HG03108 (cell line): Measurements from ENCODE around the gene TMEM178B.
"Not testable (repeated sequence)": the region's sequence is repeated elsewhere in the genome, so short reads cannot be mapped to it uniquely, and the experiment has no call there.

ENCODE experiments used
- ATAC-seq: cut with Tn5 transposase; IDR thresholded peaks from one replicate; pipeline ENCODE4 v1.9.1; 2021; ENCODE audit warnings: moderate library complexity; ENCODE audit not compliant: unreplicated experiment

TMEM178B gene

GRCh38 chr7:141178486-141179135 lies 104.7 kb downstream of the TMEM178B start:
- ATAC-seq = no peak

- ATAC-seq = no peak
Measured at GRCh38 chr7:141181812-141182211, 107.9 kb downstream of the TMEM178B start.

GRCh38 chr7:141184532-141185190 lies 110.8 kb downstream of the TMEM178B start:
- no peak for ATAC-seq

- ATAC-seq = no peak
Measured at GRCh38 chr7:141185369-141185967, 111.6 kb downstream of the TMEM178B start.

GRCh38 chr7:141189231-141189630 lies 115.4 kb downstream of the TMEM178B start:
- no peak for ATAC-seq

GRCh38 chr7:141190495-141190894 lies 116.6 kb downstream of the TMEM178B start:
- ATAC-seq = no peak

GRCh38 chr7:141191277-141191676 lies 117.4 kb downstream of the TMEM178B start:
- ATAC-seq = no peak

GRCh38 chr7:141193066-141193465 lies 119.2 kb downstream of the TMEM178B start:
- no peak for ATAC-seq

- not testable (repeated sequence) for ATAC-seq
Measured at GRCh38 chr7:141195722-141196121, 121.9 kb downstream of the TMEM178B start.

GRCh38 chr7:141198194-141198958 lies 124.5 kb downstream of the TMEM178B start:
- no peak for ATAC-seq

- ATAC-seq = no peak
Measured at GRCh38 chr7:141200191-141201108, 126.6 kb downstream of the TMEM178B start.

GRCh38 chr7:141201145-141201885 lies 127.5 kb downstream of the TMEM178B start:
- ATAC-seq = no peak

- ATAC-seq = no peak
Measured at GRCh38 chr7:141202535-141202934, 128.7 kb downstream of the TMEM178B start.

- ATAC-seq = no peak
Measured at GRCh38 chr7:141203177-141203576, 129.3 kb downstream of the TMEM178B start.

GRCh38 chr7:141203586-141203985 lies 129.7 kb downstream of the TMEM178B start:
- no peak for ATAC-seq

- no peak for ATAC-seq
Measured at GRCh38 chr7:141207661-141208060, 133.8 kb downstream of the TMEM178B start.

GRCh38 chr7:141208539-141208938 lies 134.7 kb downstream of the TMEM178B start:
- ATAC-seq = no peak

GRCh38 chr7:141209454-141209853 lies 135.6 kb downstream of the TMEM178B start:
- ATAC-seq = no peak

- ATAC-seq = no peak
Measured at GRCh38 chr7:141210862-141211261, 137.0 kb downstream of the TMEM178B start.

GRCh38 chr7:141213226-141213625 lies 139.4 kb downstream of the TMEM178B start:
- ATAC-seq = no peak
